ENCODE data around the gene CSNK1E.

CSNK1E gene

DNA sequence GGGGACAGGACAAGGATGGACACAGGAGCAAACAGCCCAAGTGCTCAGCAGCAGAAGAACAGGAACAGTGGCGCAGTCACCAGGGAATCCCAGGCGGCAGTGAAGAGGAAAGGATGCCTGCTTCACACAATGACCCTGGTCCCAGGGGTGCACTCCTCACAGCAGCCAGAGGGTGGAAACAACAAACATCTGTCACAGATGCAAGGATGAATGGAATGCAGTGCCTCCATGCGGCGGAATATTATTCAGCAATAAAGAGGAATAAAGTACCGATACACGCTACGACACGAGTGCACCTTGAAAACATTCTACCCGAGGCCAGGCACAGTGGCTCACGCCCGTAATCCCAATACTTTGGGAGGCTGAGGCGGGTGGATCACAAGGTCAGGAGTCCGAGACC lies 12.7 kb downstream of the CSNK1E start:
- no peak for DNase-seq

GRCh38 chr22:38303974-38304373 lies 13.3 kb downstream of the CSNK1E start:
- no peak for DNase-seq

- DNase-seq: no peak
Measured at GRCh38 chr22:38302906-38303305, 14.3 kb downstream of the CSNK1E start.

DNA sequence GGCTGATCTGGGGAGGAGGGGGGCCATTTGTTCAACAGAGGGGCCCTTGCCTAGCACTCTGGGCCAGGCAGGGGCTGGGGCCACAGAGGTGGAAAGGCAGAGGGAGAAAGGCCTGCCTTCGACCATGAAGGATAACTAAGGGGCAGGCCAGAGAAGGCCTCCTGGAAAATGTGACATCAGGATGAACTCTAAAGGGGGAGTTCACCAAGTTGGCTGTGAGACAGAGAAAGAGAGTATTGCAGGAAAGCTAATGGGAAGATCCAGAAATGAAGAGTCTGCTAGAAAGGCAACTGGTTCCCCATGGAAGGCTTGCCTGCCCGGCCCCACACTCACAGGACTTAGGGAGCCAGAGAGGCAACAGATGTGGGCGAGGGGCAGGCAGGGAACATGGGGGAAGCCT lies 16.3 kb downstream of the CSNK1E start:
- no peak for DNase-seq

DNA sequence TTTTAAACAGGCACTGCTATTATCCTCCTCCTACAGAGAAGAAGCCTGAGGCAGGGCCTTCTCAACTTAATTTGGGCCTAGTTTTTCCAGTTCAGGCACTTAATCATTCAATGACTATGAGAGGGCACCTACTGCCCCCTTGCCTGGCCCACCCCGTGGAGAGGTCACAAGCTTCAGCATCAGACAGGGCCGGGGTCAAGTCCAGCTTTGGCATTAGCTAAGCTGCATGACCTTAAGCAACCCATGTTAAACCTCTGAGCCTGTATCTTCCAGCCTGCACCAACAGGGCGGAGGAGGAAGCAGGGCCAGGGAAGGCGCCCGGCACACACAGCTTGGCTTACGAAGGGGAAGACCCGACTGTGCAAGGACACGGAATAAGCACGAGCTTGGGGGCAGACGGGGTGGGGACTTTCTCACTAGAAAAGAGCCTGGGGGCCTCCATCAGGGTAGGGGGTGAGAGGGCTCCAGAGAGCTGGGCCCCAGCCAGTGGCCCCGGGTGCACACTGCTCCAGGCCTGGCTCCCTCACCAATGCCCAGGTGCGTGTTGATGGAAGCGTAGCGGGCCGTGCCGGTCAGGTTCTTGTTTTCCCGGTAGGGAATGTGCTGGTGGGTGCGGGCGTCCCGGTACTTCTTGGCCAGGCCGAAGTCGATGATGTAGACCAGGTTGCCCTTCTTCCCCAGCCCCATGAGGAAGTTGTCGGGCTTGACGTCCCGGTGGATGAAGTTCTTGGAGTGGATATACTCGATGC lies 16.9 kb downstream of the CSNK1E start:
- no peak for DNase-seq

GRCh38 chr22:38299770-38300102 lies 17.5 kb downstream of the CSNK1E start:
- DNase-seq: no peak

GRCh38 chr22:38298312-38299005 lies 18.8 kb downstream of the CSNK1E start:
- DNase-seq: no peak

DNA sequence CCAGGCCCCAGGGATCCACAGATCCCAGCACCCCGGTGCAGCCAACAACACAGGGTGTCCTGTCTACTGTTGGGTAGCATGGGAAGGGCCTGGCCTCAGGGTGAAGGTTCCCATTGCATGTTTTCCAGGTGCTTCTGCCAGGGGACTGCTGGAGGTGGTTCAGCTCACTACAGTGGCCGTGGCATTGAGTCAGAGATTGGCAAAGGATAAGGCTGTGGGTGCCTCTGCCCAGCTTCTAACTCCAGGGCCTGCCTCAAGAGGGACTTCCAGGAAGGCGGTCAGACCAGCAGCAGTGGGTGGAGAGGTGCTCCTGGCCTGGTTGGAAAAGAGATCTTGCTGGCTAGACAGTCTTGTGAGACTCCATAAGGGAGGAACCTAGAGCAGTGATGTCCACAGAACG lies 20.9 kb downstream of the CSNK1E start:
- DNase-seq: no peak

DNA sequence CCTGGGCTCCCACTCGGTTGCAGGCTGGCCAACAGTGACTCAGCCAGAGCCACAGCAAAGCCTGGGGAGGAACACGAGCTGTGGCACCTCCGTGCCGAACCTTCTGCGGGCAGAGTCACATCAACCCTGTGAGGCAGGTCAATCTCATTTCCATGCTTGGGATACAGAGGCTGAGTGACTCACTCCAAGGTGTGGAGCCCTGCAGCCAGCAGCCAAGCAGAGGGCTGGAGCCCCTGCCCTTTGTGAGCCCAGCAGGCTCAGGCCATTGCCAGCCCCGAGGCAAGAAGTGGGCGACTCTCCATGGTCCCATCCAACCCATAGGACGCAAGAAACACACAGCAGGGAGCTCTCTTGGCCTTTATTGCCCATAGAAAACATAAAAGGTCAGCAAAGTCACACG lies 21.4 kb downstream of the CSNK1E start:
- no peak for DNase-seq

DNA sequence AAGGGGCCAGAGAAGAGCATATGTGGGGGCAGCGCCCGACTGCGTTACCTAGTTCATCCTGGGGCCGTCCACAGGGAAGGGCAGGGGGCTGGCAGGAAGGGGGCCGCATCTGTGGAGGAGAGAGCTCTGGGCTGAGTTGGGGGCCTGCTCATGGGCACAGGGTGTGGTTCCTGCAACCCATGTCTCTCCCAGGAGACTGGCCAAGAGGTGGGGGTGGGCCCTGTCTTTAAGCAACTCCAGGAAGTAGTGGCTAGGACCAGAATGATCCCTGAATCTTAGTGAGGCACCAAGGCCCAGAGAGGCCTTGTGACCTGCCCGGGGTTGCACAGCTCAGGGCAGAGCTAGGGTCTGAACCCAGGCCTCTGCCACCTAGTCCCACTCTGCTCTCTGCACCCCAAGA lies 21.9 kb downstream of the CSNK1E start:
- DNase-seq: no peak

DNA sequence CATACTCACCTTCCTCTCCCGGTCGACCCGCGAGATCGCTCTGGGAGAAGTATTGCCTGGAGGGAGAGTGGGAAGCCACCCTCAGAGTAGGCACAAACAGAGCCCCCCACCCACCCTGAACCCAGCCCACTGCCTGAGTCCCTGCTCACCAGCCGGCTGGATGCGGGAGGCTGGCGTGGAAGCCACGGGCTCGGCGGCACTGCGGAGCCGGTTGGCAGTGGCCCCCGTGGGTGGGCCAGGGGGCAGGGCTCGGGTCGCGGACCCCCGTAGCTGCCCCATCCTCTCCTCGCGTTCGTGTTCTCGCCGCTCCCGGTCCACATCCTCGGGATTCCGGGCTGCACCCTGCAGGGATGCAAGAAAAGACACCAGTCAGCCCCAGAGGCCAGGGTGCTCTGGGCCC lies 23.0 kb downstream of the CSNK1E start:
- DNase-seq: no peak

GRCh38 chr22:38292694-38293093 lies 24.5 kb downstream of the CSNK1E start:
- DNase-seq: no peak

GRCh38 chr22:38291201-38291777 lies 25.9 kb downstream of the CSNK1E start:
- no peak for DNase-seq

GRCh38 chr22:38290347-38290746 lies 26.9 kb downstream of the CSNK1E start:
- no peak for DNase-seq

- no peak for DNase-seq
Measured at GRCh38 chr22:38289583-38290082, 27.6 kb downstream of the CSNK1E start.

DNA sequence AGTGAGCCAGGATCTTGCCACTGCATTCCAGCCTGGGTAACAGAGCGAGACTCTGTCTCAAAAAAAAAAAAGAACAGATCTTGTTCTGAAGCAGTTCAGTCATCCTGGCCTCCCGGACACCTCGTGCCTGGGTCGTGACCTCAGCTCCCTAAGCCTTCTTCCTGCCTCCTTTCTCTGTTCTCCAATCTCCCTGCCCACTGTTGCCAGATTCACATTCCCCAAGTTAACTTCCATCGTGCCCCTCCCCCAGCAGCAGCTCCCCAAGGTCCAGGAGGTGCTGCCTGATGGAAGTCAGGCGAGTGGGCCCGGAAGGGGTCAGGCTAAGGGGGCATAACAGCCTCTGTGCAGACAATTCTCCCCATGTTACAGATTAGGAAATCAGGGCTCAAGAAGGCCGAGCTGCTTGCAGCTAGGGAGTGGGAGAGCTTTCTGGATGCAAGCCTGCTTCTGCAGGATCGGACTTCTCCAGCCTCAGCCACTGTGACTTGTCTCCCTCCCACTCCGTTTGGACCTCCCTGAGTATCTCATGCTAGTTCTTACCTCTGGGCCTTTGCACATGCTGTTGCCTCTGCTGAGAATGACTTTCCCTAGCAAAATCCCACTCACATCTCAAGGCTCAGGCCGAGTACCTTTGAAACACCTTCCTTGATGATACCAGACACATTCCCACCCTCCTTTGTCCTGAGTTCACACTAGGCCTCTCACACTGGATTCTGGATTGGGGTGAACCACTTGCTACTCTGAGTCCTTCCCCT lies 30.1 kb downstream of the CSNK1E start:
- no peak for DNase-seq

GRCh38 chr22:38285018-38285417 lies 32.2 kb downstream of the CSNK1E start:
- no peak for DNase-seq

GRCh38 chr22:38284042-38284402 lies 33.2 kb downstream of the CSNK1E start:
- no peak for DNase-seq

DNA sequence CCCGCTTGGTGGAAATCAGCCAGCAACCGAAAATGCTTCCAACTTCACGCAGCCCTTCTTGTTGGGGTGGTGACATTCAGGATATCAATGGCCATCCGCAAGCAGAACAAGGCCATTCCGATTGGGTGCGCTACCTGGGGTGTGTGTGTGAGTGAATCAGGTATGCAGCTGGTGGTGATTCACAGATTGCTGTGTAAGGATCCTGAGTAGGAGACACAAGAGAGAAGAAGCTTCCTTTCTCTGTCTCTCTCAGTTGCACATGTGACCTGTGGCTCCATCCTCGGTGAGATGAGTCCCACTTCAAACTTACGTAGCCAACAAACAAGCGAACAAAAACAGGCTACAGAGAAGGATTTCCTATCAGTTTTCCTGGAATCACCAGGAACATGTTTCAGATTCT lies 34.8 kb downstream of the CSNK1E start:
- DNase-seq: no peak

- DNase-seq: no peak
Measured at GRCh38 chr22:38276166-38276565, 41.1 kb downstream of the CSNK1E start.

DNA sequence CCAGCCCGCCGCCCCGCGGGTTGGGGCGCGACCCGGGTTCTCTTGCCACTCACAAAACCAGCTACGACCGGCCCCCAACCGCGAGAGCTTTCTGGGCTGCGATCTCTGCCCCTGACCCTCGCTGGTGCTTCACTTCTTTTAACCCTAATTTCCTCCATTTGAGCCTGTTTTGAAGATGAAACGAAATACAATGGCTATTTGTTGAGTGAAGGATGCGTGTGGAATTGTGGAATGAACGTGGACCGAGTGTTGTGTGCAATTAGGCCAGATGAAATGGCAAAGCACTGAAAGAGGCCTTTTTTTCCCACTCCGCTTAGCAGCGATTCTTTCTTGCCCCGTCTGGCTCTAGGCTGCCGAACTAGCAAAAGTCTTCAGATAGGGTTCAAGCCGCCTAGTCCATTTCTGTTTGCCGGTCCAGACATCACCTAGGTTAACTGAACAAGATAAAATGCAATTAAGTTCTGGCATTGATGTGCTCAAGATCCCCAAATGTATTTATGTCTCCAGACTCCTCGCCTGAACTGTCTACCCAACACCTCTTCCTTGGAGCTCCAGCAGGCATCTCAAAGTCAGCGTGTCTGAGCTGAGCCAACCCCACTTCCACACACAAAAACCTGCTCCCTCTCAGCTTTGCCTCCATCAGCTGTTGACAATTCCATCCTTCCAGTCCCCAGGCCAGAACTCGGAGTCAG lies 44.0 kb downstream of the CSNK1E start:
- DNase-seq: no peak

GRCh38 chr22:38272373-38273134 lies 44.7 kb downstream of the CSNK1E start, which contains the start of gene TMEM184B:
TSS of gene TMEM184B (minus strand) at chr22:38273010. CDS start at chr22:38247961, 25,049 bp downstream.
- no peak for DNase-seq
